ENCODE measurements around the gene F13A1.
A peak's percentile ranks its signal among the peaks of the same experiment; 100 is the strongest.

The F13A1 gene

DNA sequence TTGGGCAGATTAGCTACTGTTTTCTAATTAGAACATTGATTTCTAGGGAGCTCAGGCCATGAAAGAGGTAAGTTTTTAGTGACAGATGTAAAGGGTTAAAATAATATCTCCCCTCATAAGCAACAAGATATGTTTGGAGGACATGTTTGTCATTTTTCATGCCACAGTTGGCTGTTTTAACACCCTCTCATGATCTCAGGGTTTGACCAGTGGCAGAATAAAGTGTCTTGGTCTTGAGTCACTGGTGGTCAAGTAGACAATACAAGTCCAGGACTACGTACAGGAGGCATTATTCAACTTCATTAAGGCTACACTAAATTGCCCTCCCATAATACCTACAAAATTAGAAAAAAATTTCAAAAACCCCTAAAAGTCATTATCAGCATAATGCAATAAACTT, 92.6 kb downstream of the F13A1 start:
- no peak overlapping the region for H3K27ac ChIP-seq (ENCODE audit: low read depth, low read length)
- TF ChIP-seq, protein P1, sequence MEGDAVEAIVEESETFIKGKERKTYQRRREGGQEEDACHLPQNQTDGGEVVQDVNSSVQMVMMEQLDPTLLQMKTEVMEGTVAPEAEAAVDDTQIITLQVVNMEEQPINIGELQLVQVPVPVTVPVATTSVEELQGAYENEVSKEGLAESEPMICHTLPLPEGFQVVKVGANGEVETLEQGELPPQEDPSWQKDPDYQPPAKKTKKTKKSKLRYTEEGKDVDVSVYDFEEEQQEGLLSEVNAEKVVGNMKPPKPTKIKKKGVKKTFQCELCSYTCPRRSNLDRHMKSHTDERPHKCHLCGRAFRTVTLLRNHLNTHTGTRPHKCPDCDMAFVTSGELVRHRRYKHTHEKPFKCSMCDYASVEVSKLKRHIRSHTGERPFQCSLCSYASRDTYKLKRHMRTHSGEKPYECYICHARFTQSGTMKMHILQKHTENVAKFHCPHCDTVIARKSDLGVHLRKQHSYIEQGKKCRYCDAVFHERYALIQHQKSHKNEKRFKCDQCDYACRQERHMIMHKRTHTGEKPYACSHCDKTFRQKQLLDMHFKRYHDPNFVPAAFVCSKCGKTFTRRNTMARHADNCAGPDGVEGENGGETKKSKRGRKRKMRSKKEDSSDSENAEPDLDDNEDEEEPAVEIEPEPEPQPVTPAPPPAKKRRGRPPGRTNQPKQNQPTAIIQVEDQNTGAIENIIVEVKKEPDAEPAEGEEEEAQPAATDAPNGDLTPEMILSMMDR (IDR thresholded peaks at IDR 0.05; ENCODE audit: insufficient read depth, low read length, poor library complexity, severe bottlenecking): no peak
- TF ChIP-seq EZH2phosphoT487 (conservative IDR thresholded peaks at IDR 0.05; ENCODE audit: low read length): no peak
- H3K27me3 ChIP-seq (ENCODE audit: low read length): no peaks in the 10 kb centered on the region
- H3K9me3 ChIP-seq (ENCODE audit: insufficient read depth, low read length): no peaks in the 10 kb centered on the region
- no peak overlapping the region for H3K4me3 ChIP-seq (ENCODE audit: insufficient read depth, low read length, poor library complexity, severe bottlenecking)
- H3K4me2 ChIP-seq (ENCODE audit: low read depth, low read length, poor library complexity, severe bottlenecking): no peak overlapping the region
- H3F3A ChIP-seq (ENCODE audit: insufficient read depth): no peaks in the 10 kb centered on the region
- no peaks in the 10 kb centered on the region for H3K9me2 ChIP-seq (replicated peaks; ENCODE audit: insufficient read depth, low read length)
- H3K36me3 ChIP-seq (ENCODE audit: low read length): no peaks in the 10 kb centered on the region
- no peak overlapping the region for H3K9ac ChIP-seq (ENCODE audit: low read length)
- H2AFZ ChIP-seq (ENCODE audit: low read depth, low read length, severe bottlenecking): no peak overlapping the region
- no peaks in the 10 kb centered on the region for H4K20me1 ChIP-seq (ENCODE audit: low read depth, low read length)
- no peaks in the 10 kb centered on the region for H3K79me2 ChIP-seq (ENCODE audit: insufficient read depth, low read length)

DNA sequence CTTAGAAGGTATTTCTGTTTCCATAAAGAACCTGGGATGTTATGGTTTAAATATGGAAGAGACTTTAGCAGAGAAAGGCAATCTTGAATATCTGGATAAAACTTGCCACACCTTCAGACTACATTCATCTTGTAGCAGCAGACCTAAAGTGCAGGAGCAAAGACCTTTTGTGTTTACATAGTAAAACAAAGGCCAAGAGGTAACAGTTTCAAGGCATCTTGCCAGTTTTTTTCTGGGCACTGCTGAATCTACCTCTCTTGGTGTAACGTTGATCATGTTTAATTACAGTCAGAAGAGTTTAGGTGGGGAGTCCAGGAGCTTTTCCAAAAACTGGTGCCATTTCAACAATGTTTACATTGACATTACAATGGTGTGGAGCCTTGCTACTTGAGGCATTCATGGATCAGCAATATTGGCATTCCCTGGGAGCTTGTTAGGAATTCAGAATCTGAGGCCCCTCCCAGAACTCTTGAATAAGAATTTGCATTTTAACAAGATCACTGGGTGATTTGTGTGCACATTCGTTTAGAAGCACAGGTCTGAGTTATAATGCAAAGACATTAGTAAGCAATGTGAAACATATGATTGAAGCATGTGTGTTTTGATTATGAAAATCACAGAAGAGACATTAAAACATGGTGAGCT, 94.5 kb downstream of the F13A1 start:
- Histone ChIP-seq H3K27ac (ENCODE audit: low read depth, low read length) (no peak overlapping the region), H3K9me2 (replicated peaks; ENCODE audit: insufficient read depth, low read length) (no peaks in the 10 kb centered on the region), H3K9ac (ENCODE audit: low read length) (no peak overlapping the region), H3K36me3 (ENCODE audit: low read length) (no peaks in the 10 kb centered on the region), H3K4me3 (ENCODE audit: insufficient read depth, low read length, poor library complexity, severe bottlenecking) (no peak overlapping the region), H3K9me3 (ENCODE audit: insufficient read depth, low read length) (no peaks in the 10 kb centered on the region), H4K20me1 (ENCODE audit: low read depth, low read length) (no peaks in the 10 kb centered on the region), H3K79me2 (ENCODE audit: insufficient read depth, low read length) (no peaks in the 10 kb centered on the region), H3K27me3 (ENCODE audit: low read length) (no peaks in the 10 kb centered on the region), H2AFZ (ENCODE audit: low read depth, low read length, severe bottlenecking) (no peak overlapping the region), H3F3A (ENCODE audit: insufficient read depth) (no peaks in the 10 kb centered on the region), H3K4me2 (ENCODE audit: low read depth, low read length, poor library complexity, severe bottlenecking) (no peak overlapping the region)
- TF ChIP-seq, protein P1 (IDR thresholded peaks at IDR 0.05; ENCODE audit: insufficient read depth, low read length, poor library complexity, severe bottlenecking): no peak
- no peak for TF ChIP-seq EZH2phosphoT487 (conservative IDR thresholded peaks at IDR 0.05; ENCODE audit: low read length)

DNA sequence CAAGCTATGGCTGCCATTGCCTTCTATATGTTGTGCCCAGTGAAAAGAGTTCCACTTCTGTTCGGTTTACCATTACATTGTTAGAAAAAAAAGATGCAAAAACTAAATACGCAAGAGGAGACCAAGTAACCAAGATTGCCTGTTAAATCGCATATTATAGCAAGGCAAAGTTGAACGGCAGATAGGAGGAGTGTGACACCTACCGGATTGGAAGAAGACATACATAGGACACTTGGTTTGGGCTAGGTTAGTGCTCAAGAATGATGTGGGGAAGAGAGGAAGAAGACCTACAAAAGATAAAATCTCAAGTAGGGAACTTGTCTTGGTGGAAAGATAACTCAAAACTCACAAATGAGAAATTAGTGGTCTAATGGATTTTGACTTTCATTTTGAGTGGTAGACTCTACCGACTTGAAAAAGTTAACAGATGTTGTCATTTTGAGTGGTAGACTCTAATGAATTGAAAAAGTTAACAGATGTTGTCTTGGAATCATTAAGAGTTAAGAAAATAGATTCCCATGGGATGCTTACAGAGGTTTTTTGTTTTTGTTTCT, 95.5 kb downstream of the F13A1 start:
- no peaks in the 10 kb centered on the region for H3F3A ChIP-seq (ENCODE audit: insufficient read depth)
- no peaks in the 10 kb centered on the region for H3K27me3 ChIP-seq (ENCODE audit: low read length)
- no peak for TF ChIP-seq EZH2phosphoT487 (conservative IDR thresholded peaks at IDR 0.05; ENCODE audit: low read length)
- TF ChIP-seq, protein P1 (IDR thresholded peaks at IDR 0.05; ENCODE audit: insufficient read depth, low read length, poor library complexity, severe bottlenecking): peak; percentile 21
- no peak overlapping the region for H3K27ac ChIP-seq (ENCODE audit: low read depth, low read length)
- H3K4me3 ChIP-seq (ENCODE audit: insufficient read depth, low read length, poor library complexity, severe bottlenecking): no peak overlapping the region
- H4K20me1 ChIP-seq (ENCODE audit: low read depth, low read length): no peaks in the 10 kb centered on the region
- no peaks in the 10 kb centered on the region for H3K36me3 ChIP-seq (ENCODE audit: low read length)
- H2AFZ ChIP-seq (ENCODE audit: low read depth, low read length, severe bottlenecking): no peak overlapping the region
- no peaks in the 10 kb centered on the region for H3K9me2 ChIP-seq (replicated peaks; ENCODE audit: insufficient read depth, low read length)
- H3K9ac ChIP-seq (ENCODE audit: low read length): no peak overlapping the region
- H3K4me2 ChIP-seq (ENCODE audit: low read depth, low read length, poor library complexity, severe bottlenecking): no peak overlapping the region
- no peaks in the 10 kb centered on the region for H3K9me3 ChIP-seq (ENCODE audit: insufficient read depth, low read length)
- no peaks in the 10 kb centered on the region for H3K79me2 ChIP-seq (ENCODE audit: insufficient read depth, low read length)
